Transverse colon (tissue), 4 donors: Measurements from ENCODE around the gene GCDH. TPM values are rescaled to one million over a fixed set of nuclear protein-coding genes. Genes with fewer than 3 reads are reported as not detected.

Experiments used
- DNase-seq: peaks from one replicate; pipeline ENCODE4 v3.0.0-alpha.2; 2019
- H3K27ac ChIP-seq, 4 donors: fragments of 200-600 bp; sonication (generic); 2 replicates each; pipeline ENCODE4 v1.5.1; 2016 to 2018; ENCODE audit warnings: inconsistent platforms in 4 of 4
- H3K27me3 ChIP-seq: fragments of 200-600 bp; sonication (generic); 2 replicates; pipeline ENCODE4 v1.5.1; 2017; ENCODE audit warnings: inconsistent platforms
- H3K36me3 ChIP-seq, 4 donors: fragments of 200-600 bp; sonication (generic); 2 replicates each; pipeline ENCODE4 v1.5.1; 2017 to 2019; ENCODE audit warnings: inconsistent platforms in 4 of 4
- H3K4me1 ChIP-seq, 4 donors: fragments of 200-600 bp; sonication (generic); 2 replicates each; pipeline ENCODE4 v1.5.1; 2017 to 2020; ENCODE audit warnings: inconsistent platforms in 4 of 4
- H3K4me3 ChIP-seq, 4 donors: fragments of 200-600 bp; sonication (generic); 1 replicate in 1 of 4; 2 replicates in 3 of 4; pipeline versions ENCODE4 v1.5.1 to v1.6.1; 2017 to 2019; ENCODE audit warnings: inconsistent platforms in 4 of 4
- H3K9me3 ChIP-seq, 2 donors: fragments of 200-600 bp; sonication (generic); 2 replicates each; pipeline ENCODE4 v1.5.1; 2017 to 2019; ENCODE audit warnings: inconsistent platforms in 2 of 2
- CTCF ChIP-seq, 5 experiments: fragments of 200-600 bp in 3 of 5; fragments of 450-650 bp in 2 of 5; sonication (generic) in 3 of 5; IDR thresholded peaks; 1 replicate in 2 of 5; 2 replicates in 3 of 5; pipeline ENCODE4 v1.5.1; 2016 to 2017; ENCODE audit warnings: antibody characterized with exemption in 5 of 5, inconsistent platforms in 3 of 5, mild to moderate bottlenecking in 2 of 5, moderate library complexity in 1 of 5
- EP300 ChIP-seq: sonication (generic); formaldehyde crosslinking; IDR thresholded peaks from one replicate; pipeline ENCODE4 v1.6.1; 2017; ENCODE audit warnings: antibody characterized with exemption, low read depth
- POLR2A ChIP-seq: fragments of 450-650 bp; IDR thresholded peaks from one replicate; pipeline ENCODE4 v1.6.1; 2016; ENCODE audit warnings: antibody characterized with exemption, mild to moderate bottlenecking, moderate library complexity
- POLR2AphosphoS5 ChIP-seq, 3 donors: sonication (generic); formaldehyde crosslinking; IDR thresholded peaks; one replicate each; pipeline ENCODE4 v1.6.1; 2016; ENCODE audit warnings: antibody characterized with exemption in 3 of 3
- WGBS, 2 donors: methylation state at CpG; one replicate each; pipeline ENCODE4 v1.1.5; 2018; ENCODE audit warnings: low coverage in 1 of 2; 5-methylcytosine and 5-hydroxymethylcytosine counted together
- in situ Hi-C, 4 donors: fragments of 200-750 bp; cut with MboI; loops; one replicate each; pipeline versions ENCODE4 v1.15.0 to v1.15.1; 2017; ENCODE audit warnings: low sequenced_read_pairs in 3 of 4, low pct_ligation_motif_present in 1 of 4, low pct_unique_long_range_greater_than_20kb in 1 of 4
- intact Hi-C: fragments of 100-400 bp; cut with DNase I; formaldehyde crosslinking; loops from one replicate; pipeline ENCODE4 v1.15.1; 2023; ENCODE audit warnings: low total_unique reads
- total RNA-seq, 4 donors: library from RNA; depleted of rRNA; stranded (reverse); fragments of >200 nt; gene quantifications; one replicate each; pipeline ENCODE4 v1.1.0, GENCODE V29; 2016

GCDH gene
- total RNA-seq, 4 donors from 2014 or later: 1.9 to 43.4 (median 33.2) TPM

DNA sequence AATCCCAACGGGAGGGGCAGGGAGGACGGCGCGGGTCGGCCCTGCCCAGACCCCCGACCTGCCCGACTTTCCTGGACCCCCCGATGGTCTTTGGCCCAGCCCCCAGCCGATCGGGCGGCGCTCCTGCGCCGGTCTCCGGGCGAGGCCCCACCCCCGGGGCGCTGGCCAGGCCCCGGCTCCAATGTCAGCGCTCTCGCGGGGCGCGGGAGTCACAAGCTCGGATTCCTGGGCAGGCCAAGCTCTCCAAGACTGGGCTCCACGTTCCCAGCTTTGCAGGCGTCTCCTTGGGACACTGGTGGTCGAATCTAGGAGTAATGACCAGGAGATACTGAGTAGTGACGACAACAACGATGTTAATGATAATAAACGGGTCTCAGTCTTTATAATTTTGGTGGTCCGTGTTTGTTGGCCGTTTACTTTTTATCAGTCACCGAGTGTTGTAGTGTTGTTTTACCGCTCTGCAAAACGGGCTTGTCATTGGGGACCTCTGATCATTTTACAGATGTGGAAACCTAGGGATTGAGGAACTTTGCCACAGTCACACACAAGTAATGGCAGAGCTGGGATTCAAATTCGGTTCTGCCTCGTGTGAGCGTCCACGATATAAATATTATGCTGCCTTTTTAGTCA is 55.2 kb downstream of the GCDH start:
- H3K4me3 ChIP-seq: peak overlapping the region; percentile 67 to 92 (median 83)
- WGBS, 2 donors: 0% methylated on average over 31 of the region's 40 CpGs; no CpG with 5 or more reads in 1 of the 2 donors
- peaks cover 10 to 42% (median 15%) of the 10 kb centered on the region in 4 donors for H3K4me1 ChIP-seq
- no peaks in the 10 kb centered on the region for H3K9me3 ChIP-seq
- TF ChIP-seq EP300: no peak
- no peaks in the 10 kb centered on the region for H3K27me3 ChIP-seq
- H3K27ac ChIP-seq: peak overlapping the region; percentile 95 to 97 (median 96)
- in situ Hi-C loops: no loop called here
- intact Hi-C loops: loop anchor here (10.0 kb wide), 1 partner anchor 61 kb away; the partner anchor contains the start of genes DNASE2 and KLF1
- peaks cover 0 to 46% (median 23%) of the 10 kb centered on the region in 4 donors for H3K36me3 ChIP-seq
- peak; percentile 74 for DNase-seq

DNA sequence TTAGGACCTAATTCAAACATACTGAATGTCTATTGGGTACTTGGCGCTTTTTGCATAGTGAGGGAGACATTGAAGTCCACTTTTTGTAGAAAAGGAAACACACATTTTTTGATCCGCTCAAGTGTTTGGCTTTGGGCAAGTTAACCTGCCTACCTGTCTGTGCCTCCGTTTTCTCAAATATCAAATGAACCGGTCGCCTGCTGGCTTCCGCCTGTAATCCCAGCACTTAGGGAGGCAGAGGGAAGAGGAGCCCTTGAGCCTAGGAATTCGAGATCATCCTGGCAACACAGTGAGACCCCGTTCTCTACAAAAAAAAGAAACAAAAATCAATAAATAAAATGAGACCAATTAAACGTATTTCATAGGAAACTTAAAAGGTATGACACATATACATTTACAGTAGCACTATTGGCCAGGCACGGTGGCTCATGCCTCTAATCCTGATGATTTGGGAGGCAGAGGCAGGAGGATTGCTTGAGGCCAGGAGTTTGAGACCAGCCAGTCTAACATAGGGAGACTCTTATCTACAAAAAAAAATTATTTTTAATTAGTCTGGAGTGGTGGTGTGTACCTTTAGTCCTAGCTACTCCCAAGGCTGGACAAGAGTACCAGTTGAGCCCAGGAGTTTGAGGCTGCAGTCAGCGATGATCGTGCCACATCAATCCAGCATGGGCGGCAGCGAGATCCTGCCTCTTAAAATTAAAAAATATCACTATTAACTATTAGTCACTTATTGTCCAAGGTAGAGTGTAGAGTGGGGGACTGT is 56.0 kb downstream of the GCDH start:
- no peak for DNase-seq
- in situ Hi-C loops (no loop called here), intact Hi-C loops (loop anchor here (10.0 kb wide), 1 partner anchor 62 kb away; the partner anchor contains the start of genes DNASE2 and KLF1)
- H3K9me3 ChIP-seq: no peaks in the 10 kb centered on the region
- 61 to 65% methylated on average over 10 to 14 of the region's 14 CpGs for WGBS, 2 donors
- H3K4me3 ChIP-seq: peak overlapping the region in 3 of 4 donors; percentile 67 to 92 (median 79)
- no peaks in the 10 kb centered on the region for H3K27me3 ChIP-seq
- H3K4me1 ChIP-seq: peaks cover 10 to 35% (median 14%) of the 10 kb centered on the region in 4 donors
- H3K36me3 ChIP-seq: peaks cover 0 to 45% (median 19%) of the 10 kb centered on the region in 4 donors
- H3K27ac ChIP-seq: peak overlapping the region; percentile 95 to 97 (median 96)
- no peak for TF ChIP-seq POLR2A
- TF ChIP-seq CTCF (IDR thresholded peaks at IDR 0.05): no peak
- TF ChIP-seq EP300: no peak
- TF ChIP-seq POLR2AphosphoS5 (IDR thresholded peaks at IDR 0.05): no peak

DNA sequence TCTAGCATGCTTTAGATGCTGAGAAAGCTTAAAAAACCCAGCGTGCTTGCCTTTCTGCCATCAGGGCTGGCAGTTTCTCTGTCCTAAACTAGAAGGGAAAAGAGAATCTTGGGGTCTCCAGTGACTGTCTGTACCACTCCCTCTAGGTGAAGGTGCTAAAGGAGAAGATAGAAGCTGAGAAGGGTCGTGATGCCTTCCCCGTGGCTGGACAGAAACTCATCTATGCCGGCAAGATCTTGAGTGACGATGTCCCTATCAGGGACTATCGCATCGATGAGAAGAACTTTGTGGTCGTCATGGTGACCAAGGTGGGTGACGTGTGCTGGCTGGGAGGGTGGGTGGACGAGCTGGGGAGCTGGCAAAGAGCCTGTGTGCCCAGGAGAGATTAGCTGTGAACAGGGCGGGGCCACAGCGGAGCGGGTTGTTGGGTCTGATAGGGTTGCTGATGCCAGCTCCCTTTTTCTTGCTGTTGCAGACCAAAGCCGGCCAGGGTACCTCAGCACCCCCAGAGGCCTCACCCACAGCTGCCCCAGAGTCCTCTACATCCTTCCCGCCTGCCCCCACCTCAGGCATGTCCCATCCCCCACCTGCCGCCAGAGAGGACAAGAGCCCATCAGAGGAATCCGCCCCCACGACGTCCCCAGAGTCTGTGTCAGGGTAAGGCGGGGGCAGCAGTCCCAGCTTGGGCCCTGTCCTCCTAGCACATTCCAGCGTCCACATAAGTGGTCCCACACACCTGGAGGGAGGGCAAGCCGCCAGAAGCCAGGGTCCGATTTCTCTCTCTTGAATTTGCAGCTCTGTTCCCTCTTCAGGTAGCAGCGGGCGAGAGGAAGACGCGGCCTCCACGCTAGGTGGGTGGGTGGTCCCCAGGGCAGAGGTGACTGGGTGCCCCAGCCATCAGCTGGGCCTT is 57.0 kb downstream of the GCDH start:
- in situ Hi-C loops (no loop called here), intact Hi-C loops (loop anchor here (10.0 kb wide), 1 partner anchor 63 kb away; the partner anchor contains the start of genes DNASE2 and KLF1)
- WGBS, 2 donors: 79 to 87% methylated on average over 7 to 28 of the region's 28 CpGs
- no peak for DNase-seq
- Histone ChIP-seq H3K9me3 (no peaks in the 10 kb centered on the region), H3K36me3 (peaks cover 0 to 41% (median 20%) of the 10 kb centered on the region in 4 donors), H3K4me1 (peaks cover 7 to 37% (median 13%) of the 10 kb centered on the region in 4 donors), H3K4me3 (no peak overlapping the region), H3K27me3 (no peaks in the 10 kb centered on the region), H3K27ac (no peak overlapping the region)
- TF ChIP-seq CTCF (IDR thresholded peaks at IDR 0.05) (no peak), POLR2A (no peak), EP300 (no peak), POLR2AphosphoS5 (IDR thresholded peaks at IDR 0.05) (no peak)

DNA sequence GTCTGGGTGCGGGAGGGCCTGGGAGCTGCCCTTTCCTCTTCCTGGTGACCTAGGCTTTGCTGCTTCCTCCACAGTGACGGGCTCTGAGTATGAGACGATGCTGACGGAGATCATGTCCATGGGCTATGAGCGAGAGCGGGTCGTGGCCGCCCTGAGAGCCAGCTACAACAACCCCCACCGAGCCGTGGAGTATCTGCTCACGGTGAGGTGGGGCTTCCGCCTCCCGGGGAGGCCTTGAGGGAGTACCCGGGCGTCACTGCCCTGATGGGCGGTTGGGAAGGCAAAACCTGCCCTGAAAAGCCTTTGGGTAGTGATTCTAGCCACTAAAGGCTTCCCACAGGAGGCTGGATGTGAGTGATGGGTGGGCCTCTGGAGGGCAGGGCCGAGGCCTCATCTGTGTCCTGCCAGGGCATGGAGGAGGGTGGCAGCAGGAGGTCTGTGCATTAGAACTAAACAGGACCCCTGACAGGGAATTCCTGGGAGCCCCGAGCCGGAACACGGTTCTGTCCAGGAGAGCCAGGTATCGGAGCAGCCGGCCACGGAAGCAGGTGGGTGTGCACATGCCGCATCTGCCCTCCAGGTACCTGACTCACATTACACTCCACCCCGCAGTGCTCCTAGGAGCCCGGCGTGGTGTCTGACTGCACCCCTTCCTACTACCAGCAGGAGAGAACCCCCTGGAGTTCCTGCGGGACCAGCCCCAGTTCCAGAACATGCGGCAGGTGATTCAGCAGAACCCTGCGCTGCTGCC is 57.8 kb downstream of the GCDH start:
- Histone ChIP-seq H3K36me3 (peaks cover 0 to 37% (median 17%) of the 10 kb centered on the region in 4 donors), H3K27ac (no peak overlapping the region), H3K4me3 (no peak overlapping the region), H3K9me3 (no peaks in the 10 kb centered on the region), H3K27me3 (no peaks in the 10 kb centered on the region), H3K4me1 (peaks cover 7 to 39% (median 16%) of the 10 kb centered on the region in 4 donors)
- no peak for TF ChIP-seq POLR2AphosphoS5 (IDR thresholded peaks at IDR 0.05)
- no peak for TF ChIP-seq POLR2A
- no peak for TF ChIP-seq CTCF (IDR thresholded peaks at IDR 0.05)
- no peak for TF ChIP-seq EP300
- intact Hi-C loops (loop anchor here (10.0 kb wide), 1 partner anchor 64 kb away; the partner anchor contains the start of genes DNASE2 and KLF1), in situ Hi-C loops (no loop called here)
- WGBS, 2 donors: 96% methylated on average over 30 of the region's 30 CpGs; no CpG with 5 or more reads in 1 of the 2 donors
- no peak for DNase-seq
